Stimulated activated naive CD8-positive, alpha-beta T cell treated with anti-CD3 and anti-CD28 coated beads, Interleukin-15, Interleukin-2, amounts not matched to agents 100 ng/mL and 50 ng/mL, for 24 hours (primary cell): ENCODE data around the gene ARHGDIA.
A peak's percentile ranks its signal among the peaks of the same experiment; 100 is the strongest.
"Not testable (repeated sequence)": the region's sequence is repeated elsewhere in the genome, so short reads cannot be mapped to it uniquely, and the experiment has no call there.

Experiments used
- H3K27ac Mint-ChIP-seq: one replicate; pipeline ENCODE4 v1.8.0; 2021; ENCODE audit warnings: mild to moderate bottlenecking, mixed read lengths
- H3K27me3 Mint-ChIP-seq: one replicate; pipeline ENCODE4 v1.8.0; 2021; ENCODE audit warnings: mixed read lengths
- H3K36me3 Mint-ChIP-seq: one replicate; pipeline ENCODE4 v1.8.0; 2021; ENCODE audit warnings: low read depth, mixed read lengths
- H3K4me1 Mint-ChIP-seq: one replicate; pipeline ENCODE4 v1.8.0; 2021; ENCODE audit warnings: low read depth, mixed read lengths
- H3K4me3 Mint-ChIP-seq: one replicate; pipeline ENCODE4 v1.8.0; 2021; ENCODE audit warnings: mild to moderate bottlenecking, mixed read lengths
- H3K9me3 Mint-ChIP-seq: one replicate; pipeline ENCODE4 v1.8.0; 2021; ENCODE audit warnings: mixed read lengths

Gene ARHGDIA

GRCh38 chr17:81870981-81871386 is at the start of gene ARHGDIA:
ARHGDIA (minus strand) TSS chr17:81871337; CDS start chr17:81869930, 1,407 bp downstream.
- Mint-ChIP-seq H3K4me3 (peak within 1 kb of the TSS; percentile 91), H3K4me1 (peaks cover 58% of the 10 kb centered on the region)

GRCh38 chr17:81918832-81919545 is 47.9 kb upstream of the ARHGDIA start:
- H3K27me3 Mint-ChIP-seq: no peaks in the 10 kb centered on the region
- H3K36me3 Mint-ChIP-seq: peaks cover 26% of the 10 kb centered on the region
- no peak overlapping the region for H3K27ac Mint-ChIP-seq
- H3K4me1 Mint-ChIP-seq: peaks cover 23% of the 10 kb centered on the region
- no peaks in the 10 kb centered on the region for H3K9me3 Mint-ChIP-seq
- H3K4me3 Mint-ChIP-seq: no peak overlapping the region

More at GRCh38 chr17:81870981-81871386, at the start of gene ARHGDIA:
- Mint-ChIP-seq H3K36me3 (peaks cover 23% of the 10 kb centered on the region), H3K27me3 (no peaks in the 10 kb centered on the region), H3K9me3 (no peaks in the 10 kb centered on the region), H3K27ac (peak within 1 kb of the TSS; percentile 95)

GRCh38 chr17:81918333-81918669 is 47.2 kb upstream of the ARHGDIA start:
- Mint-ChIP-seq H3K4me3 (peak overlapping the region; percentile 89), H3K4me1 (peaks cover 22% of the 10 kb centered on the region), H3K27ac (peak overlapping the region; percentile 65), H3K36me3 (peaks cover 30% of the 10 kb centered on the region)
- not testable (repeated sequence) for H3K27me3 Mint-ChIP-seq, H3K9me3 Mint-ChIP-seq

GRCh38 chr17:81917565-81918332 is 46.6 kb upstream of the ARHGDIA start, which contains the start of gene SIRT7:
SIRT7 (minus strand) TSS chr17:81918176; CDS start chr17:81918131, 45 bp downstream.
- Mint-ChIP-seq H3K27ac (peak within 1 kb of the TSS; percentile 65), H3K9me3 (no peaks in the 10 kb centered on the region), H3K27me3 (no peaks in the 10 kb centered on the region), H3K4me1 (peaks cover 27% of the 10 kb centered on the region), H3K4me3 (peak within 1 kb of the TSS; percentile 89), H3K36me3 (peaks cover 36% of the 10 kb centered on the region)

GRCh38 chr17:81916234-81917001 is 45.3 kb upstream of the ARHGDIA start:
- H3K4me1 Mint-ChIP-seq: peaks cover 30% of the 10 kb centered on the region
- H3K27me3 Mint-ChIP-seq: no peaks in the 10 kb centered on the region
- H3K4me3 Mint-ChIP-seq: peak overlapping the region; percentile 89
- H3K27ac Mint-ChIP-seq: no peak overlapping the region
- H3K36me3 Mint-ChIP-seq: peaks cover 42% of the 10 kb centered on the region
- H3K9me3 Mint-ChIP-seq: no peaks in the 10 kb centered on the region

- Mint-ChIP-seq H3K27ac (no peak overlapping the region), H3K4me3 (no peak overlapping the region), H3K4me1 (peaks cover 30% of the 10 kb centered on the region), H3K27me3 (no peaks in the 10 kb centered on the region), H3K36me3 (peaks cover 37% of the 10 kb centered on the region), H3K9me3 (no peaks in the 10 kb centered on the region)
These were observed 44.2 kb upstream of the ARHGDIA start for GRCh38 chr17:81915331-81915730.

GRCh38 chr17:81914103-81914850 is 43.1 kb upstream of the ARHGDIA start:
- peaks cover 36% of the 10 kb centered on the region for H3K36me3 Mint-ChIP-seq
- H3K27me3 Mint-ChIP-seq: no peaks in the 10 kb centered on the region
- H3K27ac Mint-ChIP-seq: no peak overlapping the region
- H3K4me1 Mint-ChIP-seq: peaks cover 30% of the 10 kb centered on the region
- no peak overlapping the region for H3K4me3 Mint-ChIP-seq
- H3K9me3 Mint-ChIP-seq: no peaks in the 10 kb centered on the region

- Mint-ChIP-seq H3K27ac (no peak overlapping the region), H3K27me3 (no peaks in the 10 kb centered on the region)
These were observed 42.4 kb upstream of the ARHGDIA start for GRCh38 chr17:81913394-81914102.

GRCh38 chr17:81912441-81913309 is 41.5 kb upstream of the ARHGDIA start:
- Mint-ChIP-seq H3K9me3 (no peaks in the 10 kb centered on the region), H3K4me1 (peaks cover 25% of the 10 kb centered on the region), H3K27me3 (no peaks in the 10 kb centered on the region), H3K27ac (no peak overlapping the region), H3K36me3 (peaks cover 30% of the 10 kb centered on the region), H3K4me3 (peak overlapping the region; percentile 12)

More at GRCh38 chr17:81913394-81914102, 42.4 kb upstream of the ARHGDIA start:
- H3K4me3 Mint-ChIP-seq: no peak overlapping the region
- H3K4me1 Mint-ChIP-seq: peaks cover 30% of the 10 kb centered on the region
- no peaks in the 10 kb centered on the region for H3K9me3 Mint-ChIP-seq
- peaks cover 30% of the 10 kb centered on the region for H3K36me3 Mint-ChIP-seq

GRCh38 chr17:81911969-81912368 is 40.8 kb upstream of the ARHGDIA start:
- no peak overlapping the region for H3K27ac Mint-ChIP-seq
- peak overlapping the region; percentile 12 for H3K4me3 Mint-ChIP-seq
- H3K27me3 Mint-ChIP-seq: no peaks in the 10 kb centered on the region
- no peaks in the 10 kb centered on the region for H3K9me3 Mint-ChIP-seq
- peaks cover 26% of the 10 kb centered on the region for H3K36me3 Mint-ChIP-seq
- H3K4me1 Mint-ChIP-seq: peaks cover 20% of the 10 kb centered on the region

GRCh38 chr17:81911277-81911961 is 40.3 kb upstream of the ARHGDIA start, which contains the start of gene PCYT2:
PCYT2 (minus strand) TSS chr17:81911399; CDS start chr17:81911355, 44 bp downstream.
- Mint-ChIP-seq H3K27ac (no peak within 1 kb of the TSS), H3K9me3 (no peaks in the 10 kb centered on the region)

GRCh38 chr17:81910840-81911276 is 39.7 kb upstream of the ARHGDIA start:
- no peaks in the 10 kb centered on the region for H3K27me3 Mint-ChIP-seq
- peak overlapping the region; percentile 85 for H3K4me3 Mint-ChIP-seq
- peaks cover 19% of the 10 kb centered on the region for H3K36me3 Mint-ChIP-seq
- H3K4me1 Mint-ChIP-seq: peaks cover 10% of the 10 kb centered on the region
- H3K9me3 Mint-ChIP-seq: no peaks in the 10 kb centered on the region
- no peak overlapping the region for H3K27ac Mint-ChIP-seq

More at GRCh38 chr17:81911277-81911961, 40.3 kb upstream of the ARHGDIA start, which contains the start of gene PCYT2:
- Mint-ChIP-seq H3K4me3 (peak within 1 kb of the TSS; percentile 85), H3K36me3 (peaks cover 22% of the 10 kb centered on the region), H3K4me1 (peaks cover 15% of the 10 kb centered on the region), H3K27me3 (no peaks in the 10 kb centered on the region)
